ENCODE measurements around the gene DNAJB13.
A peak's percentile ranks its signal among the peaks of the same experiment; 100 is the strongest.

DNAJB13 gene

GRCh38 chr11:74015919-74016684 lies 65.3 kb downstream of the DNAJB13 start:
- no peak for DNase-seq (ENCODE audit: low read depth)

GRCh38 chr11:74017631-74018030 lies 66.8 kb downstream of the DNAJB13 start:
- no peak for DNase-seq (ENCODE audit: low read depth)

GRCh38 chr11:74018331-74019005 lies 67.6 kb downstream of the DNAJB13 start:
- no peak for DNase-seq (ENCODE audit: low read depth)

GRCh38 chr11:74019104-74019738 lies 68.4 kb downstream of the DNAJB13 start:
- no peak for DNase-seq (ENCODE audit: low read depth)

GRCh38 chr11:74019860-74020259 lies 69.0 kb downstream of the DNAJB13 start:
- DNase-seq (ENCODE audit: low read depth) = peak; percentile 48
